Measurements from ENCODE around the gene SAMMSON.

GRCh38 chr3:69997631-69998307, 1.8 kb upstream of the SAMMSON start:
- TF ChIP-seq CTCF (IDR thresholded peaks at IDR 0.05) (no peak), POLR2AphosphoS5 (IDR thresholded peaks at IDR 0.05; ENCODE audit: low read depth, low read length) (no peak), REST (IDR thresholded peaks at IDR 0.05; ENCODE audit: insufficient read depth in 1 of 2, low read depth in 2 of 2, low read length in 1 of 2) (no peak), SIN3A (IDR thresholded peaks at IDR 0.05; ENCODE audit: borderline replicate concordance, insufficient read depth, low read depth, low read length) (no peak), TCF7L2 (IDR thresholded peaks at IDR 0.05; ENCODE audit: low read depth, low read length) (no peak)
